ENCODE data around the gene FARS2. TPM values are rescaled to one million over a fixed set of nuclear protein-coding genes. Genes with fewer than 3 reads are reported as not detected.

Gene FARS2
- polyA plus RNA-seq, 2 of the 4 experiments (the other 2 are of a cell fraction): 12.9 to 17.5 TPM

DNA sequence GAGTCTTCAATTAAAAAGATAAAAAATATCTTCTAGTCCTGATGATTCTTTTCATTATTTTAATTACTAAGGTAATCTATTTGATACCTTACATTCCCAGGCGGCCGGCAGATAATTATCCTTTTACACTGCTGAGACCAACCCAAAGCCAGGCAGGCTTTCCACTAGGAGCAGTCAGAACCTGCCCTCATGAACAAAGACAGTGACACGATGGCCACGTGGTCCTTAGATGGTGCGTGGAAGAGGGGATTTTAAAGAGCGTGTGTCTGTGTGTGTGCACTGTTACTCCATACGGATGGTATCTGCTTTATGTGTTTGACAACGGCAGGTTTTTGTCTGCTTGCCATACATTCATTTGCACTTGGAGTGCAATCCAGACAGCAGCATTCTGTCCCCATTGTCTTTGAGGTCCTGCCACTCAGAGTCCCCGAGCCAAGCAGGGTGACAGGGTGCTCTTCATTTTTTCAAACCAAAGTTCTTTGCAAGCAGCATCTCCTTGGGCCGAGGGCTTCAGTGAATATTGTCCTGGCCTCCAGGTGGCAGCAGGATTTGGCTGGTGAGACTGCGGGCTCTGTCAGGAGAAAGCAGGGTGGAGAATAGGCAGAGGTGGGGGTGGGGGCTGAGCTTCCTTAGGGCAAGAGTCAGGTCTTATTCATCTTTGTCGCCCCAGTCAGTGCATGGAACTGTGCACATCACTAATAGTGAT lies 484.9 kb downstream of the FARS2 start:
- Histone ChIP-seq H3K4me1 (no peaks in the 10 kb centered on the region), H3K4me3 (no peak overlapping the region), H3K9me3 (no peaks in the 10 kb centered on the region), H3K27ac (no peak overlapping the region), H3K4me2 (no peak overlapping the region)
- CTCF ChIA-PET: no interaction called here
- peak in 1 of 2 experiments; percentile 68; a peak in 3 of 6 replicates for ATAC-seq
- DNase-seq (ENCODE audit: low read depth in 1 of 2, low spot score in 1 of 2): peak in 1 of 2 experiments; percentile 3
- TF ChIP-seq CTCF (IDR thresholded peaks at IDR 0.05) (0 out of 3 replicates have a peak, but pooled peaks have one; percentile 6), HOXA7 (CRISPR knock-in tag; IDR thresholded peaks at IDR 0.05) (no peak), HEYL (CRISPR knock-in tag; IDR thresholded peaks at IDR 0.05) (no peak)
- TF ChIP-seq, protein P1, sequence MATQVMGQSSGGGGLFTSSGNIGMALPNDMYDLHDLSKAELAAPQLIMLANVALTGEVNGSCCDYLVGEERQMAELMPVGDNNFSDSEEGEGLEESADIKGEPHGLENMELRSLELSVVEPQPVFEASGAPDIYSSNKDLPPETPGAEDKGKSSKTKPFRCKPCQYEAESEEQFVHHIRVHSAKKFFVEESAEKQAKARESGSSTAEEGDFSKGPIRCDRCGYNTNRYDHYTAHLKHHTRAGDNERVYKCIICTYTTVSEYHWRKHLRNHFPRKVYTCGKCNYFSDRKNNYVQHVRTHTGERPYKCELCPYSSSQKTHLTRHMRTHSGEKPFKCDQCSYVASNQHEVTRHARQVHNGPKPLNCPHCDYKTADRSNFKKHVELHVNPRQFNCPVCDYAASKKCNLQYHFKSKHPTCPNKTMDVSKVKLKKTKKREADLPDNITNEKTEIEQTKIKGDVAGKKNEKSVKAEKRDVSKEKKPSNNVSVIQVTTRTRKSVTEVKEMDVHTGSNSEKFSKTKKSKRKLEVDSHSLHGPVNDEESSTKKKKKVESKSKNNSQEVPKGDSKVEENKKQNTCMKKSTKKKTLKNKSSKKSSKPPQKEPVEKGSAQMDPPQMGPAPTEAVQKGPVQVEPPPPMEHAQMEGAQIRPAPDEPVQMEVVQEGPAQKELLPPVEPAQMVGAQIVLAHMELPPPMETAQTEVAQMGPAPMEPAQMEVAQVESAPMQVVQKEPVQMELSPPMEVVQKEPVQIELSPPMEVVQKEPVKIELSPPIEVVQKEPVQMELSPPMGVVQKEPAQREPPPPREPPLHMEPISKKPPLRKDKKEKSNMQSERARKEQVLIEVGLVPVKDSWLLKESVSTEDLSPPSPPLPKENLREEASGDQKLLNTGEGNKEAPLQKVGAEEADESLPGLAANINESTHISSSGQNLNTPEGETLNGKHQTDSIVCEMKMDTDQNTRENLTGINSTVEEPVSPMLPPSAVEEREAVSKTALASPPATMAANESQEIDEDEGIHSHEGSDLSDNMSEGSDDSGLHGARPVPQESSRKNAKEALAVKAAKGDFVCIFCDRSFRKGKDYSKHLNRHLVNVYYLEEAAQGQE (IDR thresholded peaks at IDR 0.05): no peak
- WGBS (ENCODE audit: missing lambda C conversion rate): 68% methylated on average over 12 of the region's 12 CpGs
- no peak for FAIRE-seq
- POLR2A ChIA-PET: no interaction called here

GRCh38 chr6:5746759-5747130 lies 485.4 kb downstream of the FARS2 start:
- H3K4me3 ChIP-seq: no peak overlapping the region
- no peaks in the 10 kb centered on the region for H3K4me1 ChIP-seq
- TF ChIP-seq FOSL2 (IDR thresholded peaks at IDR 0.05) (no peak), FOSL2 (CRISPR knock-in tag; IDR thresholded peaks at IDR 0.05) (no peak), EHMT2 (IDR thresholded peaks at IDR 0.05; ENCODE audit: low read depth) (no peak), CEBPB (IDR thresholded peaks at IDR 0.05) (no peak)
- TF ChIP-seq, protein P1 (IDR thresholded peaks at IDR 0.05): no peak
- ChIA-PET CTCF (no interaction called here), POLR2A (no interaction called here)
- FAIRE-seq: no peak
- H3K4me2 ChIP-seq: no peak overlapping the region
- no peak overlapping the region for H3K27ac ChIP-seq
- no peak for ATAC-seq
- H3K9me3 ChIP-seq: no peaks in the 10 kb centered on the region
- DNase-seq (ENCODE audit: low read depth in 1 of 2, low spot score in 1 of 2): no peak
- 91% methylated on average over 3 of the region's 3 CpGs for WGBS (ENCODE audit: missing lambda C conversion rate)

GRCh38 chr6:5747379-5747778 lies 486.1 kb downstream of the FARS2 start:
- DNase-seq (ENCODE audit: low read depth in 1 of 2, low spot score in 1 of 2): no peak
- ChIA-PET POLR2A (no interaction called here), CTCF (no interaction called here)
- no peak overlapping the region for H3K4me2 ChIP-seq
- ATAC-seq: no peak
- no peaks in the 10 kb centered on the region for H3K9me3 ChIP-seq
- WGBS (ENCODE audit: missing lambda C conversion rate): 92% methylated on average over 2 of the region's 2 CpGs
- no peak overlapping the region for H3K27ac ChIP-seq
- no peak for FAIRE-seq
- H3K4me1 ChIP-seq: no peaks in the 10 kb centered on the region
- no peak overlapping the region for H3K4me3 ChIP-seq
- TF ChIP-seq RCOR1 (IDR thresholded peaks at IDR 0.05; ENCODE audit: low read depth, low read length) (no peak), POLR2A (IDR thresholded peaks at IDR 0.05; ENCODE audit: low read length) (no peak), PBX3 (IDR thresholded peaks at IDR 0.05) (no peak), CBX2 (IDR thresholded peaks at IDR 0.05; ENCODE audit: borderline replicate concordance, low read depth) (no peak), HMGXB4 (CRISPR knock-in tag; IDR thresholded peaks at IDR 0.05; ENCODE audit: borderline replicate concordance) (no peak), POLR2AphosphoS2 (conservative IDR thresholded peaks at IDR 0.05; ENCODE audit: low read length) (no peak), RAD21 (conservative IDR thresholded peaks at IDR 0.05 in 1 of 2, IDR thresholded peaks at IDR 0.05 in 1 of 2) (no peak), SREBF2 (IDR thresholded peaks at IDR 0.05) (no peak), CEBPB (IDR thresholded peaks at IDR 0.05) (no peak), ZNF302 (CRISPR knock-in tag; IDR thresholded peaks at IDR 0.05) (no peak), RARB (CRISPR knock-in tag; IDR thresholded peaks at IDR 0.05) (no peak), JUNB (IDR thresholded peaks at IDR 0.05) (no peak)
- TF ChIP-seq, protein P2, sequence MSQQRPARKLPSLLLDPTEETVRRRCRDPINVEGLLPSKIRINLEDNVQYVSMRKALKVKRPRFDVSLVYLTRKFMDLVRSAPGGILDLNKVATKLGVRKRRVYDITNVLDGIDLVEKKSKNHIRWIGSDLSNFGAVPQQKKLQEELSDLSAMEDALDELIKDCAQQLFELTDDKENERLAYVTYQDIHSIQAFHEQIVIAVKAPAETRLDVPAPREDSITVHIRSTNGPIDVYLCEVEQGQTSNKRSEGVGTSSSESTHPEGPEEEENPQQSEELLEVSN (IDR thresholded peaks at IDR 0.05; ENCODE audit: borderline replicate concordance, low read depth): no peak

Measured in A549 (cell line).